Adrenal gland (tissue), 12 donors: ENCODE data around the gene WRAP53. TPM values are rescaled to one million over a fixed set of nuclear protein-coding genes. Genes with fewer than 3 reads are reported as not detected.

ENCODE experiments used
- DNase-seq, 7 donors: peaks; one replicate each; pipeline ENCODE4 v3.0.0-alpha.2; 2019 to 2020
- H3K27ac ChIP-seq, 5 donors: fragments of 200-600 bp; sonication (generic) in 4 of 5; 1 replicate in 3 of 5; 2 replicates in 2 of 5; pipeline versions ENCODE4 v1.5.1 to v1.8.0; 2016 to 2020; ENCODE audit warnings: mild to moderate bottlenecking in 1 of 5
- H3K27me3 ChIP-seq: fragments of 200-600 bp; 2 replicates; pipeline ENCODE4 v1.8.0; 2021
- H3K36me3 ChIP-seq, 2 donors: fragments of 200-600 bp; replicated peaks in 1 of 2; 1 replicate in 1 of 2; 2 replicates in 1 of 2; pipeline versions ENCODE4 v1.5.1 to v1.8.0; 2018 to 2022
- H3K4me1 ChIP-seq, 2 donors: fragments of 200-600 bp; replicated peaks in 1 of 2; 1 replicate in 1 of 2; 2 replicates in 1 of 2; pipeline versions ENCODE4 v1.5.1 to v1.8.0; 2018 to 2021
- H3K4me3 ChIP-seq, 4 donors: fragments of 200-600 bp; sonication (generic) in 3 of 4; one replicate each; pipeline ENCODE4 v1.5.1; 2016 to 2018
- H3K9me3 ChIP-seq, 3 donors: fragments of 200-600 bp; sonication (generic) in 1 of 3; replicated peaks in 1 of 3; 1 replicate in 2 of 3; 2 replicates in 1 of 3; pipeline versions ENCODE4 v1.5.1 to v1.8.0; 2016 to 2021
- CTCF ChIP-seq, 6 experiments: fragments of 450-650 bp in 4 of 6; fragments of 200-600 bp in 2 of 6; sonication (generic) in 1 of 6; IDR thresholded peaks; 1 replicate in 5 of 6; 2 replicates in 1 of 6; pipeline versions ENCODE4 v1.5.1 to v1.8.0; 2016 to 2021; ENCODE audit warnings: antibody characterized with exemption in 6 of 6, mild to moderate bottlenecking in 2 of 6, moderate library complexity in 1 of 6
- POLR2A ChIP-seq, 2 donors: fragments of 450-650 bp; IDR thresholded peaks; one replicate each; pipeline ENCODE4 v1.6.1; 2017; ENCODE audit warnings: antibody characterized with exemption in 2 of 2, mild to moderate bottlenecking in 2 of 2, moderate library complexity in 1 of 2
- WGBS, 4 donors: extraction: QIAGEN DNeasy Blood & Tissue Kit in 2 of 4; methylation state at CpG; one replicate each; pipeline versions ENCODE4 v1.1.5 to v1.1.7; 2013 to 2017; 5-methylcytosine and 5-hydroxymethylcytosine counted together
- intact Hi-C, 2 donors: fragments of 100-400 bp; cut with DNase I; formaldehyde crosslinking; loops; one replicate each; pipeline versions ENCODE4 v1.14.1 to v1.15.0; 2022 to 2023
- polyA plus RNA-seq, 3 donors: library from polyadenylated mRNA; stranded (reverse); fragments of 200-250 nt in 2 of 3; fragments of 350-450 nt in 1 of 3; fragmentation: Illumina TruSeq in 1 of 3; extraction: RNeasy Lipid Tissue Mini Kit (QIAGEN cat#74804) in 1 of 3; gene quantifications; one replicate each; pipeline ENCODE4 v1.2.3, GENCODE V29; 2013 to 2014
- total RNA-seq, 9 donors: library from RNA; depleted of rRNA in 4 of 9; stranded (reverse); fragments of >200 nt in 4 of 9; fragments of 120-200 nt in 1 of 9; fragmentation: NEBNext Ultra II Directional in 1 of 9; extraction: Animal tissue kit (Norgen Biotek cat#: 25700) in 1 of 9; gene quantifications; one replicate each; pipeline versions ENCODE4 v1.1.0 to v1.2.4, GENCODE V29; 2013 to 2023
- donor health status: healthy with polysubstance abuse.
- donor health status: Bipolar disorder and iron deficiency.
- donor health status: DM: yes; HTN: yes; CAD: no.
- donor health status: DM: no; HTN: no; CAD: no.
- donor health status: DM: no; HTN: no; CAD: no.
- donor health status: DM: yes; HTN: yes; CAD: no.

WRAP53 gene
- total and polyA plus RNA-seq, 12 donors, result 3.4 to 31.0 (median 6.8) TPM

DNA sequence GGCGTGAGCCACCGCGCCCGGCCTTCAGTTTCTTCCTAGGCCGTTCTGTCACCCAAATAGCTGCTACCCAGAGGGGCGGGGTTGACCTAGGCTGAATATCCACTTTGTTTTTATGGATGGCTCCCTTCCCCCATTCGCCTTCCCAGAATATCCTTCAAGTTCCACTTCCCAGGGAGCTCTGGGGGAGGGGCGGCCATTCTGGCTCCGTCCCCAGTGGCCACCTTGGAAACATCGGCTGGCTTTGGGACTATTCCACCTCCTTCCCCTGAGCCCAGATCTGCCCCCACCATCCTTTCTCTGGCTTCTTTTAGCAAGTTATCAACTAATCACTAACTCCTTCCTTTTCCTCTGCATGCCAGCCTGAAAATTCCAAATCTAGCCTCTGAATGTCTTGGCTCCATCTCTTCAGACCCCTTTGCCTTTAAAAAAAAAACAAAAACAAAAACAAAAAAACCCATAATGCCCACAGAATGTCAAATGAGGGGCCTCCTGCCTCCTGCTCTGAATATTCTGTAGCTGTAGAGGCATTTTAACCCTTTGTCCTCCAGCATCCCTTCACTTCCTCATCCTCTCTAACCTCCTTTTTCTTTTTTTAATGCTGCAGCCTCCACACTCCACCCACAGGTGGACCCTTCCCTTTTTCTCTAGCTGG lies 31.2 kb upstream of the WRAP53 start:
- H3K9me3 ChIP-seq, result no peaks in the 10 kb centered on the region
- 13 to 40% (median 22%) methylated on average over 10 of the region's 10 CpGs for WGBS, 4 donors
- peak; percentile 81 to 94 (median 89) for DNase-seq
- H3K4me1 ChIP-seq, result peaks cover 7 to 11% of the 10 kb centered on the region in 2 donors
- no peak overlapping the region for H3K4me3 ChIP-seq
- no peaks in the 10 kb centered on the region for H3K27me3 ChIP-seq
- no peaks in the 10 kb centered on the region for H3K36me3 ChIP-seq
- H3K27ac ChIP-seq, result peak overlapping the region in 3 of 5 donors; percentile 26 to 37 (median 28)
- TF ChIP-seq POLR2A (IDR thresholded peaks at IDR 0.05) (no peak), CTCF (IDR thresholded peaks at IDR 0.05) (peak in 2 of 6 experiments; percentile 22 to 39)
- intact Hi-C loops, result no loop called here

- Histone ChIP-seq H3K4me1 (no peaks in the 10 kb centered on the region), H3K27ac (no peak overlapping the region), H3K27me3 (no peaks in the 10 kb centered on the region), H3K36me3 (peaks cover 0 to 41% of the 10 kb centered on the region in 2 donors), H3K9me3 (no peaks in the 10 kb centered on the region), H3K4me3 (no peak overlapping the region)
- no peak for DNase-seq
- TF ChIP-seq CTCF (IDR thresholded peaks at IDR 0.05) (no peak), POLR2A (IDR thresholded peaks at IDR 0.05) (no peak)
- 69 to 91% (median 82%) methylated on average over 4 to 10 of the region's 10 CpGs for WGBS, 4 donors
- intact Hi-C loops, result no loop called here
Measured at GRCh38 chr17:7667656-7668406, 20.4 kb upstream of the WRAP53 start.

GRCh38 chr17:7668482-7668881 lies 19.8 kb upstream of the WRAP53 start:
- WGBS, 4 donors, result 92 to 95% (median 94%) methylated on average over 7 of the region's 7 CpGs
- H3K9me3 ChIP-seq, result no peaks in the 10 kb centered on the region
- no peak overlapping the region for H3K4me3 ChIP-seq
- H3K4me1 ChIP-seq, result no peaks in the 10 kb centered on the region
- no peak for DNase-seq
- no peak overlapping the region for H3K27ac ChIP-seq
- H3K27me3 ChIP-seq, result no peaks in the 10 kb centered on the region
- peaks cover 0 to 47% of the 10 kb centered on the region in 2 donors for H3K36me3 ChIP-seq
- no peak for TF ChIP-seq POLR2A (IDR thresholded peaks at IDR 0.05)
- TF ChIP-seq CTCF (IDR thresholded peaks at IDR 0.05), result no peak
- intact Hi-C loops, result no loop called here

DNA sequence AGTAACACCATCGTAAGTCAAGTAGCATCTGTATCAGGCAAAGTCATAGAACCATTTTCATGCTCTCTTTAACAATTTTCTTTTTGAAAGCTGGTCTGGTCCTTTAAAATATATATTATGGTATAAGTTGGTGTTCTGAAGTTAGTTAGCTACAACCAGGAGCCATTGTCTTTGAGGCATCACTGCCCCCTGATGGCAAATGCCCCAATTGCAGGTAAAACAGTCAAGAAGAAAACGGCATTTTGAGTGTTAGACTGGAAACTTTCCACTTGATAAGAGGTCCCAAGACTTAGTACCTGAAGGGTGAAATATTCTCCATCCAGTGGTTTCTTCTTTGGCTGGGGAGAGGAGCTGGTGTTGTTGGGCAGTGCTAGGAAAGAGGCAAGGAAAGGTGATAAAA lies 15.0 kb upstream of the WRAP53 start:
- Histone ChIP-seq H3K9me3 (no peaks in the 10 kb centered on the region), H3K27ac (no peak overlapping the region), H3K4me3 (no peak overlapping the region), H3K27me3 (no peaks in the 10 kb centered on the region), H3K36me3 (peaks cover 0 to 64% of the 10 kb centered on the region in 2 donors), H3K4me1 (no peaks in the 10 kb centered on the region)
- no peak for TF ChIP-seq POLR2A (IDR thresholded peaks at IDR 0.05)
- peak in 5 of 6 experiments; percentile 13 to 52 (median 21) for TF ChIP-seq CTCF (IDR thresholded peaks at IDR 0.05)
- WGBS, 4 donors, result 89 to 100% (median 97%) methylated on average over 2 of the region's 2 CpGs
- intact Hi-C loops, result no loop called here
- DNase-seq, result no peak
